Activated CD8-positive, alpha-beta memory T cell treated with anti-CD3 and anti-CD28 coated beads, Interleukin-2, amount 10 ng/mL, durations not matched to agents 7 days and 5 days (primary cell): ENCODE measurements around the gene C1orf198. TPM values are rescaled to one million over a fixed set of nuclear protein-coding genes. Genes with fewer than 3 reads are reported as not detected.

Experiments used
- ATAC-seq: fragments of 150-1000 bp; cut with Tn5 transposase; one replicate; pipeline ENCODE4 v1.10.0; 2021; ENCODE audit warnings: moderate library complexity
- CTCF ChIA-PET: fragments of 350-600 bp; sonication (Branson Sonifier 250); formaldehyde crosslinking; loops from one replicate; lab custom pipeline; 2021; ENCODE audit warnings: antibody characterized with exemption; lab: Charles Lee
- DNase-seq: peaks from one replicate; pipeline ENCODE4 v3.0.0-alpha.2; 2020
- H3K27ac Mint-ChIP-seq: one replicate; pipeline ENCODE4 v1.8.0; 2021; ENCODE audit warnings: mild to moderate bottlenecking, mixed read lengths
- H3K27me3 Mint-ChIP-seq: one replicate; pipeline ENCODE4 v1.8.0; 2021; ENCODE audit warnings: mixed read lengths
- H3K36me3 Mint-ChIP-seq: one replicate; pipeline ENCODE4 v1.8.0; 2021; ENCODE audit warnings: mild to moderate bottlenecking, mixed read lengths
- H3K4me1 Mint-ChIP-seq: one replicate; pipeline ENCODE4 v1.8.0; 2021; ENCODE audit warnings: mixed read lengths
- H3K4me3 Mint-ChIP-seq: one replicate; pipeline ENCODE4 v1.8.0; 2021; ENCODE audit warnings: mild to moderate bottlenecking, moderate library complexity, mixed read lengths
- H3K9me3 Mint-ChIP-seq: one replicate; pipeline ENCODE4 v1.8.0; 2022; ENCODE audit warnings: low read depth, mixed read lengths
- total RNA-seq, 2 experiments: library from RNA; stranded (reverse); gene quantifications; one replicate each; pipeline ENCODE4 v1.2.3, GENCODE V29; 2021

The C1orf198 gene
- total RNA-seq, 2 experiments from 2014 or later: 1.8 to 3.6 TPM

- no peaks in the 10 kb centered on the region for H3K36me3 Mint-ChIP-seq
- H3K4me3 Mint-ChIP-seq: no peak overlapping the region
- CTCF ChIA-PET: interaction anchor here (0.6 kb wide), 1 partner anchor 695 kb away, joined by 3 read pairs; no protein-coding TSS in a partner anchor
- ATAC-seq (no peak), DNase-seq (no peak)
- no peak overlapping the region for H3K27ac Mint-ChIP-seq
- H3K4me1 Mint-ChIP-seq: no peaks in the 10 kb centered on the region
- peaks cover 2% of the 10 kb centered on the region for H3K9me3 Mint-ChIP-seq
- H3K27me3 Mint-ChIP-seq: no peaks in the 10 kb centered on the region
Measured at GRCh38 chr1:230828421-230828820, 39.9 kb downstream of the C1orf198 start.

- ATAC-seq: no peak
- Mint-ChIP-seq H3K4me3 (no peak overlapping the region), H3K36me3 (no peaks in the 10 kb centered on the region), H3K27ac (no peak overlapping the region), H3K4me1 (no peaks in the 10 kb centered on the region), H3K27me3 (no peaks in the 10 kb centered on the region), H3K9me3 (peaks cover 2% of the 10 kb centered on the region)
- DNase-seq: no peak
- CTCF ChIA-PET: no interaction called here
Measured at GRCh38 chr1:230827801-230828200, 40.5 kb downstream of the C1orf198 start.

DNA sequence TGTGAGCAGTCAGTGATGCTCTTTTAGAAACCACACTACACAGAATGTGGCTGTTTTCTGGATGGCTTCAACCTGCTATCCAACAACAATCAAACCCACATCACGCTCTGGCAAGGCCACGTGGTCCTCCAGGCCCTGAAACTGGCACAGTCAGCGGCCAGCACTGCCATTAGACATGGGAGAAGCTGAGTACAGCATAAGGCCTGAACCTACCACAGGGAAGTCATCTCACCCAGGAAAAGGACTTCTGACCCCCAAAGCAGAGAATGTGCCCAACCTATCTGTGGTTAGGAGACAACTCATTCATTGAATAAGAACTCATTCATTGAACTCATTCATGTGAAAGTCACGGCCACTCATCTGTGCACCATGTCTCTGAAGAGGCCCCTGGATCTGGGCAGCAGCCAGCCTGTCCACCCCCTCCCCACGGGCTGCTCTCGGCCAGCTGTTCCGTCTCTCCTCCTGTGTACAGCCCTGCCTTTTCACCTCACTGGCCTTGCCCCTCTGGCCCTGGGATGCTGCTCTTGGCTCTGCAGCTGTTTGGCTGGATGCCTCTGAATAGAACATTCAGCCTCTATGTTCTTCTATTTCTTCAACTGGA, 41.1 kb downstream of the C1orf198 start:
- H3K36me3 Mint-ChIP-seq: no peaks in the 10 kb centered on the region
- no peak for DNase-seq

DNA sequence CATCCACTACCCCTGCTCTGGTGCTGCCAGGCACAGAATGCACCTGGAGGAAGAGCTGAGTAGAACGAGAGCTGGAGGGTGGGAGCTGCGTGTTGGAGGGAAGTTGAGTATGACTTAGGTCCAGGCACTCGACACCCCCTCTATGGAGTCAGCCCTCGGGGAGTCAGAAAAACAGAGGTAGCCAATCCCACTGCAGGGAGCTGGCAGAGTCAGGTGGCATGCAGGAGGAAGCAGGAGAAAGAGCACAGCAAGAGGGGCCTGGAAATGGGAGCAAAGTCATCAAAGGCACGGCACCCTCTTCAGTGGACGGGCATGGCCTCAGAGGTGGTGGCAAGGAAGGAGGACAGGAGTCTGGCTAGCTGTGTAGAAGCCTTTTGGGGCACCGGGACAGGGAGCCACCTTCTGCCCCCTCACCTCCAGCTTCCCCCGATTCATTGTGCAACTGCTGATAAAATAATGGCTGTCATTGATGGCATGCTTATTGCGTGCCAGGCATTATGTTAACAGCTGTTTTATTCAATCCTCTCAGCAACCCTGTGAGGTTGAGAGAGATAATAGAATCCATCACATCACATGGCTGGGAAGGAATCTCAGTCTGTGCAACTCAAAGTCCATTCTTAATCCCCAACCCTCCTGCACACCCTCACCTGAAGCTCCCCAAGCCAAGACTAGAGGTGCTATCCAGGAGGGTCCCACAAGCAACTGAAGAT, 42.0 kb downstream of the C1orf198 start:
- no peak overlapping the region for H3K4me3 Mint-ChIP-seq
- no peaks in the 10 kb centered on the region for H3K4me1 Mint-ChIP-seq
- H3K27me3 Mint-ChIP-seq: no peaks in the 10 kb centered on the region
- H3K27ac Mint-ChIP-seq: no peak overlapping the region
- no peak for DNase-seq
- CTCF ChIA-PET: no interaction called here
- H3K36me3 Mint-ChIP-seq: no peaks in the 10 kb centered on the region
- ATAC-seq: no peak
- peaks cover 2% of the 10 kb centered on the region for H3K9me3 Mint-ChIP-seq

More for the DNA sequence above, 41.1 kb downstream of the C1orf198 start:
- Mint-ChIP-seq H3K4me3 (no peak overlapping the region), H3K9me3 (peaks cover 2% of the 10 kb centered on the region), H3K27ac (no peak overlapping the region), H3K27me3 (no peaks in the 10 kb centered on the region), H3K4me1 (no peaks in the 10 kb centered on the region)
- CTCF ChIA-PET: no interaction called here
- ATAC-seq: no peak

- Mint-ChIP-seq H3K27ac (no peak overlapping the region), H3K27me3 (no peaks in the 10 kb centered on the region), H3K36me3 (no peaks in the 10 kb centered on the region), H3K4me3 (no peak overlapping the region), H3K4me1 (no peaks in the 10 kb centered on the region), H3K9me3 (no peaks in the 10 kb centered on the region)
- DNase-seq: no peak
- no peak for ATAC-seq
- CTCF ChIA-PET: no interaction called here
Measured at GRCh38 chr1:230825761-230826160, 42.6 kb downstream of the C1orf198 start.

- DNase-seq: no peak
- H3K27me3 Mint-ChIP-seq: no peaks in the 10 kb centered on the region
- H3K36me3 Mint-ChIP-seq: no peaks in the 10 kb centered on the region
- CTCF ChIA-PET: no interaction called here
- H3K4me3 Mint-ChIP-seq: no peak overlapping the region
- no peak for ATAC-seq
- no peaks in the 10 kb centered on the region for H3K9me3 Mint-ChIP-seq
- no peak overlapping the region for H3K27ac Mint-ChIP-seq
- no peaks in the 10 kb centered on the region for H3K4me1 Mint-ChIP-seq
Measured at GRCh38 chr1:230824919-230825721, 43.2 kb downstream of the C1orf198 start.

DNA sequence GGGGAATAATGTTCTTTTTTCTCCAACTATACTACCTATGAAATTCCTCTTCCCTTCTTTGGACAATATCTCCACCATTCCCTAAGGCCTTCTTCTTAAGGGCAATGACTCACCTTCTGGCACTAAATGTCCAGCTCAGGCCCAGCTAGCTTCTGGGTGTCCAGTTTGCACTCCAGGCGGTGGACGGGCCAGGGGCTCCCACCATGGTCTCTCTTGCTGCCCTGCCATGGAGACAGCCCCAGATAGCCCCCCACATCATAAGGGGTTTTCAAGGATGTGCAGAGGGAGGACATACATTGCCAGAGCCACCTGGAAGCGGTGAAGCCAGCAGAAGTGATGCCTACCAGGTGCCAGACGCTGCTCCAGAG, 43.8 kb downstream of the C1orf198 start:
- Mint-ChIP-seq H3K4me3 (no peak overlapping the region), H3K36me3 (no peaks in the 10 kb centered on the region), H3K27ac (no peak overlapping the region), H3K27me3 (peaks cover 4% of the 10 kb centered on the region), H3K4me1 (no peaks in the 10 kb centered on the region), H3K9me3 (no peaks in the 10 kb centered on the region)
- no peak for DNase-seq
- CTCF ChIA-PET: no interaction called here
- no peak for ATAC-seq

DNA sequence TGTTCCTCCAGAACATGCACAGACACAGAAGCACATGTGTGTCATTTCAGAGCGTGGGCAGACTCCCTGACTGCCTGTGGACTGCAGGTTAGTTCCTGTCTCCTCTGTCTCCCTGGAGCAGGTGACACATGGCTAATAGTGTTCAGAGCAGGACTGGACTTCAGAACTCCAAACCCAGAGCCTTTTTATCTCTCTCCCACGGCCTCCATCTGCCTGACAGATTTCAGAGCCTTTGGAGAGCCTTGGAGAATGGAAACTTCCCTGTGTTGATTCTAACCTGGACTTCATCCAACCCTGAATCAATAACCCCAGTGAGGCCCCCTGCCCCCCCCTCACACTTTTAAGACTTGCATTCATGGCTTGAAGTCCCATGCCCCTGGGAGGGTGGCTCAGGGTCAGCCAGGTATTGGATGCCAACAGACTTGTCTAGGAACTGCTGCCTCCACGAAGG, 44.4 kb downstream of the C1orf198 start:
- H3K27me3 Mint-ChIP-seq: peaks cover 5% of the 10 kb centered on the region
- H3K4me1 Mint-ChIP-seq: no peaks in the 10 kb centered on the region
- CTCF ChIA-PET: no interaction called here
- no peak overlapping the region for H3K4me3 Mint-ChIP-seq
- no peaks in the 10 kb centered on the region for H3K9me3 Mint-ChIP-seq
- DNase-seq (no peak), ATAC-seq (no peak)
- no peaks in the 10 kb centered on the region for H3K36me3 Mint-ChIP-seq
- H3K27ac Mint-ChIP-seq: no peak overlapping the region

- no peak for DNase-seq
- Mint-ChIP-seq H3K4me1 (no peaks in the 10 kb centered on the region), H3K9me3 (no peaks in the 10 kb centered on the region), H3K27me3 (peaks cover 5% of the 10 kb centered on the region), H3K36me3 (no peaks in the 10 kb centered on the region), H3K4me3 (no peak overlapping the region), H3K27ac (no peak overlapping the region)
- CTCF ChIA-PET: no interaction called here
- ATAC-seq: no peak
Measured at GRCh38 chr1:230823426-230823825, 44.9 kb downstream of the C1orf198 start.

GRCh38 chr1:230822092-230822581, 46.2 kb downstream of the C1orf198 start:
- H3K9me3 Mint-ChIP-seq: no peaks in the 10 kb centered on the region
- H3K4me1 Mint-ChIP-seq: no peaks in the 10 kb centered on the region
- CTCF ChIA-PET: no interaction called here
- peaks cover 5% of the 10 kb centered on the region for H3K27me3 Mint-ChIP-seq
- H3K27ac Mint-ChIP-seq: no peak overlapping the region
- H3K36me3 Mint-ChIP-seq: no peaks in the 10 kb centered on the region
- no peak for DNase-seq
- ATAC-seq: no peak
- H3K4me3 Mint-ChIP-seq: no peak overlapping the region

DNA sequence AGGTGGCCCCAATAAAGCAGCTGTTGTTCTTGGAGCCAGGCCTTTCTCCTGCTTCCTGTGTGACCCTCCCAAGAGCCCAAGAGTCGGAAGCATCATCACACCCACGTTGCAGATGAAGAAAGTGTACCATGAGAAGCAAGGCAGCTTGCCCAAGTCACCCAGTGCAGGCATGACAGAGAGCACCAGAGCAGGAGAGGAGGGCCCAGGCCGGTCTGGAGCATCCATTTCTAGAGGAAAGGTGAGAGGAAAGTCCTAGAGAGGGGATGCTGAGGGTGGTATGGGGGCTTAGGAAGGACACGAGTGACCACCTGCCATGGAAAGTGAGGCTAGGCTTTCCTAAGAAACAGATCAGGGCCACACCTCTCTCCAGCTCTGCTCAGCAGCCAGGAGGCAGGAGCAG, 47.0 kb downstream of the C1orf198 start:
- H3K27me3 Mint-ChIP-seq: peaks cover 11% of the 10 kb centered on the region
- no peaks in the 10 kb centered on the region for H3K4me1 Mint-ChIP-seq
- no peaks in the 10 kb centered on the region for H3K36me3 Mint-ChIP-seq
- no peak overlapping the region for H3K4me3 Mint-ChIP-seq
- H3K9me3 Mint-ChIP-seq: no peaks in the 10 kb centered on the region
- DNase-seq (no peak), ATAC-seq (no peak)
- H3K27ac Mint-ChIP-seq: no peak overlapping the region
- CTCF ChIA-PET: no interaction called here

- H3K9me3 Mint-ChIP-seq: no peaks in the 10 kb centered on the region
Measured at GRCh38 chr1:230820568-230820967, 47.8 kb downstream of the C1orf198 start.

GRCh38 chr1:230819976-230820375, 48.3 kb downstream of the C1orf198 start:
- CTCF ChIA-PET: interaction anchor here (0.9 kb wide), 1 partner anchor 79 kb away, joined by 3 read pairs; no protein-coding TSS in a partner anchor
- Mint-ChIP-seq H3K36me3 (no peaks in the 10 kb centered on the region), H3K27me3 (peaks cover 19% of the 10 kb centered on the region), H3K4me3 (no peak overlapping the region), H3K9me3 (no peaks in the 10 kb centered on the region), H3K4me1 (no peaks in the 10 kb centered on the region), H3K27ac (no peak overlapping the region)
- ATAC-seq (no peak), DNase-seq (no peak)

More at GRCh38 chr1:230820568-230820967, 47.8 kb downstream of the C1orf198 start:
- no peak for DNase-seq
- Mint-ChIP-seq H3K4me3 (no peak overlapping the region), H3K36me3 (no peaks in the 10 kb centered on the region), H3K27me3 (peaks cover 14% of the 10 kb centered on the region), H3K4me1 (no peaks in the 10 kb centered on the region), H3K27ac (no peak overlapping the region)
- CTCF ChIA-PET: interaction anchor here (0.9 kb wide), 1 partner anchor 78 kb away, joined by 3 read pairs; no protein-coding TSS in a partner anchor
- ATAC-seq: no peak
